A673 (cell line): ENCODE measurements around the gene FBXO10.

ENCODE experiments used
- CTCF ChIP-seq: fragments of 300-800, 200-600 bp; sonication (generic); conservative IDR thresholded peaks from 2 replicates; pipeline ENCODE4 v1.5.1; 2017; ENCODE audit warnings: low read depth, mild to moderate bottlenecking, antibody characterized with exemption, low read length, moderate library complexity, mixed read lengths
- EZH2 ChIP-seq: fragments of 200-600 bp; sonication (generic); IDR thresholded peaks from 2 replicates; pipeline ENCODE4 v1.6.1; 2017; ENCODE audit warnings: borderline replicate concordance, low read depth, mild to moderate bottlenecking, mixed read lengths, antibody characterized with exemption, low read length; ENCODE audit not compliant: poor library complexity, severe bottlenecking

- TF ChIP-seq CTCF: no peak
- no peak for TF ChIP-seq EZH2
Measured at GRCh38 chr9:37514999-37515398, 61.2 kb downstream of the FBXO10 start.
